ENCODE data around the gene ATP9B.
"Not testable (repeated sequence)": the region's sequence is repeated elsewhere in the genome, so short reads cannot be mapped to it uniquely, and the experiment has no call there.

ATP9B gene

DNA sequence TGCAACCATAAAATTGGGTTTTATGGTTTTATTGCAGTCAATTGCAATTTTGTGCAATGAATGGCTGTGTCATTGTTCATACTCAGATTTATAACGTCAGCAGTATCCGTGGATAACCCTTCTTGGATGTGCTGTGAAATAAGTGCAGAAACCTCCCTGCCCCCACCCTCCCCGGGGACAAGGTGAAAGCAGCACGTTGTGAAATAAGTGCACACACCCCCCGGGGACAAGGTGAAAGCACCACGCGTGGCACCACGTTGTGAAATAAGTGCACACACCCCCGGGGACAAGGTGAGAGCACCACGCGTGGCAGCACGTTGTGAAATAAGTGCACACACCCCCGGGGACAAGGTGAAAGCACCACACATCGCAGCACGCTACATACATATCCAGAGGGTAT lies 232.9 kb downstream of the ATP9B start:
- DNase-seq: no peak

DNA sequence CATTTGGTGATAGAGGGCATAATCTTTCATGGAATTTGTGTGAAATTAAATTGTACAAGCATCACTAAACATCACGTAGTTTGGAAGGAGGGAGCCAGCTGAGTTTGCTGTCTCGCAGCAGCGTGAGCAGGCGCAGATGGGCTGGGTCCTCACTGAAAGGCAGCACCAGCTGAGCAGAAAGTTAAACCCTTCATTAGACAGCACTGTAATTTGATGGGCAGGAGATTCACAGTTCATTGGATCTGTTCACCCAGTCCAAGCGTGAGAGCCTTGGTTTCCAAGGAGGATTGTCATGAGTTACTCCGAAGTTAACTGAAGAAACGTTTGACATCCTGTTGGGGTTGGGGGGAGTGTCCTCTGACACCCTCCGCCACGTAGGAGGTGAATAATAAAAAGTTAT lies 236.7 kb downstream of the ATP9B start:
- no peak for DNase-seq

DNA sequence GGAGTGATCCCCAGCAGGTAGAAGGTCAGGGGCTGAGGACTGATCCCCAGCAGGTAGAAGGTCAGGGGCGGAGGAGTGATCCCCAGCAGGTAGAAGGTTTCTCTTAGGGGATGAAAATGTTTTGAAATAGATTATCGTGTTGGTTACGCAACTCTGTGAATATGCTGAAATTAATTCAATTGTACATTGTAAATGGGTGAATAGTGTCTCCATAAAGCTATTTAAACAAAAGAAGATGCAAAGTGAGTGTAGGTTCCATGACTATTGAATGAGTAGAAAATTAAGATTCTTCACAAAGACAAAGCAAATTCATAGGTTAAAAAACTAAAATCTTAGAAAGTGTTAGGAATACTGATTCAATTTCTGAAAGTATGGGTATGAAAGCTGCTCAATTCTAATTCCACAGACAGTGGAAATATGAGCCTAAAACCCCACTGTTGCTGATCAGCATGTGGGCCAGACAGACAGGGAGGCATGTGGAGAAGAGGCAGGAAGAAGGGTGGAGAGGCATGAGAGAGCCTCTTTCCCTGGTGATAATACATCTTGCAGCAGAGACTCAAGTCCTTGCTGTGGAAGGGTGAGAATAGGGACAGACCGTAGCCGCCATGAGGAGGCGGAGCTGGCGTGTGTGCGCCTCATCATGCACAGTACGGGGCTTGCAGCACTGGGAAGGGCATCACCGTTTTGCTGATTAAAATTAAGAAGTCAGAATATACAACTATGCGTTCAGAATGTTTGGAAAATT lies 240.6 kb downstream of the ATP9B start:
- no peak for DNase-seq

DNA sequence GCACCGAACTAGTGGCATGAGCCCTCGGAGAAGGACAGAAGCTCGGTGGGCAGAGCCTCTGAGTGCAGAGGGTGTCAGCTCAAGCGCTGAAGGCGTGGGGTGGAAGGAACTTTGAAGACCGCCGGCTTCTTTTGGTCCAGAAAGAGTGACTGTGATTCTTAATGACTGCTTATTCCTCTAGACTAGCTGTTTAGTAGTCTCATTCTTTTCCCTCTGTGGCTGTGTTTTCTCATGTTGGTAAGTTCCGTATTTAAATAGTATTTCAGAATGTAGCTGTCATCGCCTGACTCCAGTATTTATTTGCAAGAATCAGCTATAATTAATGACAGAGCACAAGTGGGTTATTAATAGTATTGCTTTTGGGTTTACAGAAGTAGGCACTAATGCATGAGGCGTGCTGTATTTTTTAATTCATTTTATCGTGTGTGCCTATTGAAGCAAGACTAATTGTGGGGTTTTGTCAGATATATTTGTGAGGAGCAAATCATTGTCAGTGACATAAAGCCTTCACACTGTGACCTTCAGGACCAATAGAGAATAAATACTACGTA lies 245.7 kb downstream of the ATP9B start:
- DNase-seq: no peak

DNA sequence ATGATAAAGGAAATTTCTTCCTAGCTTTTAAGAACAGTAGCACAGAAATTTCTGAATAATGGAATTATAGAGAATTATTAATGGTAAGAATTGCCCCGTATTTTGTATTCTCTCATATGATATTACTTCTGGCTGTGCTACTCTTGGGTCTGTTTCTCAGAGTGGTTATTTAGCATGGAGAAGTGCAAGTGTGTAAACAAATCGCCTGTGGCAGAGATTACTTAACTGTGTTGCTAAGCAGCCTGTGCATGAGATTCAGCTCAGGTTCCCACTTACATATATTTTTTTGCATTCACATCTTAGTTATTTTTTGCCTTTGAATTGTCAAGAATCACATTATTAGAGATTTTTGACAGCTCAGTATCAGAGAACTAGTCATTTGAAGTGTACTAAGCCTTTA lies 246.4 kb downstream of the ATP9B start:
- no peak for DNase-seq

DNA sequence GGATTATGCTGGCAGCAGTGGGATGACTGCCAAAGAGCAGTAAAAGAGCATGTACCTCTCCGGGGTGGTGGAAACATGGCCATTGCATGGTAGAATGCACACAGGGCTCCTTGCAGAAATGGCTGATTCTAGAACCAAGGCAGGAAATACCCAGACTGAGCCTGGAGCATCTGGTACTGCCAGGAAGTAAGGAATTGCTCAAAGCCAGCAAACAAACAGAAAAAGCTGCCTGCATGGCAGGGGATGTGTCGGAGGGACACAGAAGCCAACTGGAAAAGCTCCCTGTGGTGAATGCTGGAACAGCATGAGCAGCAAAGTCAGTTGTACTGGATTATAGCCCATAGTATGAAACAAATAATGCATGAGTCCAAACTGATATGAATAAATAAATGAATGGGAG lies 248.5 kb downstream of the ATP9B start:
- no peak for DNase-seq

DNA sequence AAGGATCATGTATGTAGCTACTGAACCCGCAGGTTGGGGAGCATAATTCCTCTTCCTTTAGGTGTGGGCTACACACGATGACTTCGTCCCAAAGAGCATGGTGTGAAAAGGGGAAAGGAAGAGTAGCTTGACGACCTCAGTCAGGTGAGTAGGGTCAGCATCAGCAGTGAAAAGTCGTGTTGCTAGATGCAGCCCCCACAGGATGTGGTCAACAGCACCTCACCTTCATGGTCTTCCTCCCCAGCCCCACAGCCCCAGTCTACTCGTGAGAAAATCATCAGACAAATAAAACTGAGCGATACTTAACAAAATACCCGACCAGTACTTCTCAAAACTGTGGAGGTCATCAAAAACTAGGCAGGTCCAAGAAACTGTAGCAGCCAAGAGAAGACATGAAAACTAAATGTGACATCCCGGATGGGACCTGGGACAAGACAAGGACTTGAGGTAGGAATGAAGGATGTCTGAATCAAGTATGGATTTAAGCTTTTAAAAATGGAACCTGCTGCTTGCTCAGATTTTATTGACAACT lies 249.0 kb downstream of the ATP9B start:
- no peak for DNase-seq

DNA sequence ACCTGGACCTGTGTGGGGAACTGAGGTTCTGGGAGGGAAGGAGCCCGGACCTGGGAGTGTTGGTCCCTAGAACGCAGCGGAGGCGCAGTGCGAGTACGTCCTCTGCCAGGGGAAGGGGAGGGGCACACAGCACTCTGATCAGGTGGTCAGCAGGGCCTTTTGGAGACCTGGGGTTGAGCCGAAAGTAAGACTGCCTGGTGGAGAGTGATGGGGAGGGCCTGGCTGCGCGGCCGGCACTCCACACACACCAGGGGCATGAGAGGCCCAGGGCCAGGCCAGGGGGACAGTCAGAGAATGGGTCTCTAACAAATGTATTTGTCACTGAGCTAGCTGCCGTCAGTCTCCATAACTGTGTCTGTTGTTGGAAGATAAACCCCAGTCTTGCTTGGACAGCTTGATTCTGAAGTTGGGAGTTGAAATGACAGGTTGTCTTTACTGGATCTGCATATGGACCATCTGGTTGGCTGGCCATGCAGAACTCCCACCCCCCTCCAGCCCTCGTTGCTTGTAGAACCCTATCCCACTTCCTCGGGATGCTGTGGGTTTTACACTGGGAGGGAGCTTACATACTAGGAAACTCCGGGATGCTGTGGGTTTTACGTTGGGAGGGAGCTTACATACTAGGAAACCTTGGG lies 251.1 kb downstream of the ATP9B start:
- DNase-seq: no peak

DNA sequence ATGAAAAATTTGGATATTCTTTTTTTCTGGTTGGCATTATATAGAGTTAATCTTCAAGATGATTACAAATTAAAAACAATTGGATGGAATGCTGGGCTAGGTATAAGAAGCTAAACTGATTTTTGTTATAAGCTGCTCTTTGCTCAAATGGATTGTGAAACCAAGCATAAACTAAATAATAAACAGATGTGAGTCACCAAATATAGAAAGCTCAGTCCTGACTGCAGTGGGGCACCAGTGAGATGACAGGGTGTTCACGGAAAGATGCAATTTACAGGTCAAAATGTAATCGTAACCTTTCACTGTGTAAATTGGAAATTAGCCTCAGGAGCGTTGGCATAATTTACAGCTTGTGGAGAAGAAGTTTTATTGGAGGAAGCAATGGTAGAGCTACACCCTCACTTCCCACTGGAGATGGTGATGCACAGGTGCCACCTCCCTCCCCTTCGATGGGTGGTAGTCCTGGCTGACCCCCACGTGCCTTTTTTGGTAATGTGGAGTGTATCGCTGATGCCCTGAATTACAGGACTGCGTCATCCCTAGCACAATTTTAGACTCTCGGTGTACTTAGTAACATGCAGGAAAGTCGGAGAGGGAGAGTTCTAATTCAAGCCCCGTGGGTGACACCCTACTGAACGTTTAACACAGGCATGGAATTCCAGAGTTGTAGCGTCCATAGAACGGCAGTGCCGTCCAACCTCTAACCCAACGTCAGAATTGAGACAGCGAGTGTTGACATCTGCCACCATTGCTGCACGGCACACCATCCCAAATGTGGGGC lies 252.6 kb downstream of the ATP9B start:
- DNase-seq: no peak

DNA sequence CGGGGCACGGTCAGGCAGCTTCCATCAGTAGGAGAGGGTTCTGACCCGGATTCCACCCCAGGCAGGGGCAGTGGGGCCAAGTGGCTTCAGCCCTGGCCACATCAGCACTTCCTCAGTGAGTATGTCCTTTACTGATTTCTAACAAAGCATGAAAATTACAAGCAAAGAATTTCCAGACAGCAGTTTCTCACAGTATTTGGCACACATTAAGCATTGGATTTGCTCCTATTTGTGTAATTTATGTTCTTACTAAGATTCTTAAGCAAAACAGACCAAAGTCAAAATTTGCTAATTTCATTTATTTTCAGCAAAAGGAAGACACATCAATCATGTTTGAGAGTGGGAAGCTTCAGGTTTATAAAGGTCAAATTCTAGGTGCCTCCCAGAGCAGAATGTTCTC lies 253.2 kb downstream of the ATP9B start:
- no peak for DNase-seq

DNA sequence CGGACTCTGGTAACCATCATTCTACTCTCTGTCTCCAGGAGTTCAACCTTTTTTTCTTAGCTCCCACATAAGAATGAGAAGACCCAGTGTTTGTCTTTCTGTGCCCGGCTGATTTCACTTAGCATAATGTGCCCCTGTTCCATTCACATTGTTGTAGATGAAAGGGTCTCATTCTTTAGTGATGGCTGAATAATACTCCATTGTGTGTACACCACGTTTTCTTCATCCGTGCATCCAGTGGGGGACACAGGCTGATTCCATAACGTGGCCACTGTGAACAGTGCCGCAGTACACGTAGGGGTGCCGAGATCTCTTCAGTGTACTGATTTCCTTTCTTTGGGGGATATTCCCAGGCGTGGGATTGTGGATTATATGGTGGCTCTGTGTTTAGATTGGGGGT lies 254.3 kb downstream of the ATP9B start:
- no peak for DNase-seq

DNA sequence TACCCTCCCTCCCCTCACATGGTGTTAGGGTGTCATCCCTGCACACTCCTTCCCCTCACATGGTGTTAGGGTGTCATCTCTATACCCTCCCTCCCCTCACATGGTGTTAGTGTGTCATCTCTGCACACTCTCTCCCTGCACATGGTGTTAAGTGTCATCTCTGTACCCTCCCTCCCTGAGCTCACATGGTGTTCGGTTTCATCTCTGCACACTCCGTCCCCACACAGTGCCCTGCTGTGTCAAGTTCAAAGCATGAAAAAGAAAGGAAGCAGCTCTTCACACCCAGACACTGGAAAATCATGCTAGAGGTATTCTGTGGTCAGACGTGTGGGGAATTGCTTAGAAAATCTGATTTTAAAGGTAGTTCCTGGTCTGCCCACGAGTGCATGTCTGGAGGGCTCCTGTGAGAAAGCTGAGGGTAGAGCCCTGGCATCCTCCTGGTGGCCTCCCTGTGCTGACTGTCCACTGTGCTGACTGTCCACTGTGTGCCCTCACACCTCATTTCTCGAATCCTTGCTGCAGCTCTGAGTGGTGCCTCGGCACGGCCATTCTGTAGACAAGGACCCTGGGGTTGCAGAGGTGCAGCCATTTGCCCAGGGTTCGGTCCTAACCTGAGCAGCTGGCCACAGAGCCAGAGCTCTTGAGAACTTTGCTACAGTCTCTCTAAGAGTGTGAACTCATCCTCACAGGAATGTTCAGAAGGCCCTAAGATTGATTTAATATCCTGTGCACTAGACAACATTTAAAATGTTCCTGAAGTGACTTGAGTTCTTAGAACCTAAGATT lies 257.4 kb downstream of the ATP9B start:
- no peak for DNase-seq

DNA sequence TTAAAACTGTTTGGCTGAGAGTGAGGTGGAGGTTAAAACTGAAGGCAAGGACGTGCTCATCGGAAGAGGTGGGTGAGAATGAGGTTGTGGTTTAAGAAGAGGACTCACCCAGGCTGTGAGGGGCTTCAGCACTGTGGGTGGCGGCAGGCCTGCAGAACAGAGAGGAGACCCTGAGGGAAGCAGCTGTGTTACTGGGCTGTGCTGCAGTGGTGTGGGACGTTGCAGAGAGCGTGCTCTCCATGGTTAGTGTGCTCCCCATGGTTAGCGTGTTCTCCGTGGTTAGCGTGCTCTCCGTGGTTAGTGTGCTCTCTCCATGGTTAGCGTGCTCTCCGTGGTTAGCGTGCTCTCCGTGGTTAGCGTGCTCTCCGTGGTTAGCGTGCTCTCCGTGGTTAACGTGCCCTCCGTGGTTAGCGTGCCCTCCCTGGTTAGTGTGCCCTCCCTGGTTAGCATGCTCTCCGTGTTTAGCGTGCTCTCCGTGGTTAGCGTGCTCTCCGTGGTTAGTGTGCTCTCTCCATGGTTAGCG lies 258.1 kb downstream of the ATP9B start:
- no peak for DNase-seq

DNA sequence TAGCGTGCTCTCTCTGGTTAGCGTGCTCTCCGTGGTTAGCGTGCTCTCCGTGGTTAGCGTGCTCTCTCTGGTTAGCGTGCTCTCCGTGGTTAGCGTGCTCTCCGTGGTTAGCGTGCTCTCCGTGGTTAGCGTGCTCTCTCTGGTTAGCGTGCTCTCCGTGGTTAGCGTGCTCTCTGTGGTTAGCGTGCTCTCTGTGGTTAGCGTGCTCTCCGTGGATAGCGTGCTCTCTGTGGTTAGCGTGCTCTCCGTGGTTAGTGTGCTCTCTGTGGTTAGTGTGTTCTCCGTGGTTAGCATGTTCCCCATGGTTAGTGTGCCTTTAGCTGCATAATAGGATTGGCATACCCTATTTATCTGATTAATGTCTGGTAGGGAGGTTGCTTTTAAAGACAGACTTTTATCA lies 258.7 kb downstream of the ATP9B start:
- not testable (repeated sequence) for DNase-seq

DNA sequence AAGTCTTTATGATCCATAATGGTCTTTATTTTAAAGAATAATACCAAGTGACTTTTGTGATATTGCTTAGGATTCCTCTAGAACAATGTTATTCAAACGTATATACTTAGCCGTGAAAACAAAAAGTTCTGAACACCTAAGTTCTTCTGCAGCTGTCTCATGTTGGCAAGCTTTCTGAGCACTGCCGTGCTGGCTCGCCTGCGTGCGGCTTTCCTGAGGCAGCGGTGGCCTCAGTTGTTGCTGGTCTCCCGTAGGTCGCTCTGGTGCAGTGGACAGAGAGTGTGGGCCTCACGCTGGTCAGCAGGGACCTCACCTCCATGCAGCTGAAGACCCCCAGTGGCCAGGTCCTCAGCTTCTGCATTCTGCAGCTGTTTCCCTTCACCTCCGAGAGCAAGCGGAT lies 259.7 kb downstream of the ATP9B start:
- DNase-seq: no peak

DNA sequence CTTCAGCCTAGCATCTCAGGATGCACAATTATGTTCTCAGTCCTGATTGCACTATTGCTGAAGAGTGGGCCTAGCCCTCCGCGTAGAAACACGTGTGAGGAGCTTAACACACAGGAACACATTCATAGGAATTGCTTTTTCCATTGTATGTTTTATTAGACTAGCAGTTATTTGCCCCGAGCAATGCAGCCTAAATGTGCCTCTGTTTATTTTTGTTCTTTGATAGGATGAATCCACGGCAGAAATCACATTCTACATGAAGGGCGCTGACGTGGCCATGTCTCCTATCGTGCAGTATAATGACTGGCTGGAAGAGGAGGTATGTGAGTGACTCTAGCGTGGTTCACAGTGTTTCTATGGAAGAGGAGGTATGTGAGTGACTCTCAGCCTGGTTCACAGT lies 260.6 kb downstream of the ATP9B start:
- no peak for DNase-seq

DNA sequence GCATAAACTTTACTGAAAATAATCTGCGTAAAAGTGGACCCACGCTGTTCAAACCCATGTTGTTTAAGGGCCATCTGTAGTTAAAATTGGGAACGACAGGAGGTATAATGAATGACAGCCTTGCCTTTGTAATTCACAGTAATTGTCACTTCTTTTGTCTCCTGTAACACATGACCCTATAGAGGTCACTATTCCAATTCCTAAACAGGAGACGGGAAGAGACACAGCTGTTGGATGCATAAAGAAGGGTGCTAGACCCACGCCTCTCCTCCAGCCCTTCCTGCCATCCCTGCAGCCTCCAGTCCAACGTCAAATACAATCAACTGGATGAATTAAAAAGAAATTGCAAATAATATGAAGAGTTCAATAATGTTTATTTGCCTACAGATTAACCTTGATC lies 263.5 kb downstream of the ATP9B start:
- no peak for DNase-seq

DNA sequence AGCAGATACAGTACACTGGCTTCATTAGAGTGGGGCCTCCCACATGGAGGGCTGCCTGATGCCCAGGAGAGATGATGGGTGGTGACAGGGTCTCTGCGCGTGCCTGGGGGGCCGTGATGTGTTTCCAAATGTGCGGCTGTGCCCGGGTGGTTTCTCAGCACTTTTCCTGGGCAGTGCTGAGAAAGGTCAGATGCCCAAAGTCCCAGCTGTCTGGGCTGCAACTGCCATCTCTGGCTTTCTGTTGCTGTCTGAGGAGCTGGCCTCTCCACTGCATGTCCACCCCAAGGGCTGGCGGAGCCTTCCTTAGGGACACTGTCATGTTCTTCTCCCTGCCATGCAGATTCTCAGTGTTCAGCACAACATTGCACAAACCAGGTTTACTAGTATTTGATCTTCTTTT lies 263.9 kb downstream of the ATP9B start:
- DNase-seq: no peak

DNA sequence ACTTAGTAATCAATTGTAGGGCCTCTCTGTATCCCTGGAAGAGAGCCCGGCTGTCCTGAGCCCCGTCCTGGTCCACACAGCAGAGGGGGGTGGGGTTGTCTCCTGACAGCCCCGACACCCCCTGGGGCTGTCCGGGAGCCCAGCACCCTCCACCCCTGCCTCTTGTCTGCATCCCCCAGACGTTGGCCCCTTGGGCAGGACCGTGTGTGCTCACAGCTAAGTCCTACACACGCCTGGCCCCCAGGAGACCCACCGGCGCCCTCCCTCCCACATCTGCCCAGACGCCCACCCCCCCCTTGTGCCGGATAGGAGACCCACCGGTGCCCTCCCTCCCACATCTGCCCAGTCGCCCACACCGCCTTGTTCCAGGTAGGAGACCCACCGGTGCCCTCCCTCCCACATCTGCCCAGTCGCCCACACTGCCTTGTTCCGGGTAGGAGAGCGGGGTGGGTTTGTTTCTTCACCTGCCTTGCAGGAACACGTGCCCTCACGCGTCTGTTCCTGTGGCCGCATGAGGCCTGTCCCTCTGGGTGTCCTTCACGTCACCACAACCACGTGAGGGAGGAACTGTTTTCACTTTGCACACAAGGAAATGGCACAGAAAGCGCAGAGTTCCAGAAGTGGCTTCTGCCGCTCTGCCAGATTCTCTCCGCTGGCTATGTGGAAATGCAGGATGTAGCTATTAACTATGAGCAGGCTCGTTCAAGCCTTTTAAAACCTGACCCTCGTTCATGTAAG lies 265.5 kb downstream of the ATP9B start:
- DNase-seq: no peak

DNA sequence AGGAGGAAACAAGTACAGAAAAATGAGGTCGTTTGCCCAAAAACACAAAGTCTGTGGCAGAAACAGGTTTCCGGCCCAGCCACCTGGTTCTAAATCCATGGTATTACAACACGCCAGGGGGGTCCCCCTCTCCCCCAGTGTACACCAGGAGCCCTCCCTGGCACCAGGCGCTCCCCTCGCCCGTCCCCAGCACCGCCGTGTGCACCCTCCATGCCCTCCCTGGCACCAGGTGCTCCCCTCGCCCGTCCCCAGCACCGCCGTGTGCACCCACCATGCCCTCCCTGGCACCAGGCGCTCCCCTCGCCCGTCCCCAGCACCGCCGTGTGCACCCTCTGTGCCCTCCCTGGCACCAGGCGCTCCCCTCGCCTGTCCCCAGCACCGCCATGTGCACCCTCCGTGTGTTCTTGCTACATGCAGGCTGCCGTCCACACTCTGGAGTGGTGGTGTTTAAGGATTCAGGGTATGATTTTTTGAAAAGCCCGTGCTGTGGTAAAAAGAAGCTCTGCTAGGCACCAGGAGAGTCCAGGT lies 266.7 kb downstream of the ATP9B start:
- DNase-seq: no peak

DNA sequence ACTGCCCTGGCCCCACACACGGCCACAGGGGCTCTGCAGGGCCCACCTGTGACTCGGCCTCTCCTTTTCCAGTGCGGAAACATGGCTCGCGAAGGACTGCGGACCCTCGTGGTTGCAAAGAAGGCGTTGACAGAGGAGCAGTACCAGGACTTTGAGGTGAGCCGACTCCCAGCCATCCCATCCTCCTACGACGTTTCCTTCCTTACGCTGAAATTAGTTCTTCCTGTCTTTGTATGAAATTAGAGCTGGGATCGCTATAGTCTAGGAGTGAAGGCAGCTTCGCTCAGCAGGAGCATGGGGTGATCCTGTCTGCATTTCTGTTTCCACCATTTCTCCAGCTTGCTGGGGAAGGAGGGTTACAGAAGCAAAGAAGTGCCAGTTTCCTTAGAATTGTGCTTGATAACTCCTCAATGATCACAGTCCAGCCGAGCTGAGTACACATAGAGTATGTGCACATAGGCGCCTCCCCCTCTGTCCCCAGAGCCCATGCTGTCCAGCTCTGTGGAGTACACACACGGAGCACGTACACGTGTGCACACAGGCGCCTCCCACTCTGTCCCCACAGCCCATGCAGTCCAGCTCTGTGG lies 267.5 kb downstream of the ATP9B start:
- no peak for DNase-seq

Measured in activated CD4-positive, alpha-beta T cell treated with anti-CD3 and anti-CD28 coated beads, Interleukin-2, Interleukin-6, amounts not matched to agents 100 ng/mL and 50 ng/mL, durations not matched to agents 16 hours and 8 hours (primary cell).